GM12873 (cell line): ENCODE measurements around the gene PAFAH1B1.

Experiments used
- CTCF ChIP-seq: IDR thresholded peaks from 2 replicates; pipeline ENCODE4 v1.5.1; 2012; ENCODE audit warnings: low read depth, mild to moderate bottlenecking, moderate library complexity, low read length, control low read depth; ENCODE audit not compliant: insufficient read depth; ENCODE audit errors: missing control alignments

PAFAH1B1 gene

GRCh38 chr17:2700491-2701141, 107.2 kb downstream of the PAFAH1B1 start:
- TF ChIP-seq CTCF, result no peak

- TF ChIP-seq CTCF, result no peak
These were observed 107.9 kb downstream of the PAFAH1B1 start for GRCh38 chr17:2701161-2701995.

- TF ChIP-seq CTCF, result no peak
These were observed 108.7 kb downstream of the PAFAH1B1 start for GRCh38 chr17:2701996-2702741.

GRCh38 chr17:2703181-2703580, 109.7 kb downstream of the PAFAH1B1 start:
- TF ChIP-seq CTCF, result no peak

- TF ChIP-seq CTCF, result no peak
These were observed 110.2 kb downstream of the PAFAH1B1 start for GRCh38 chr17:2703606-2704005.

GRCh38 chr17:2704031-2704889, 110.8 kb downstream of the PAFAH1B1 start:
- TF ChIP-seq CTCF, result no peak
